Measurements from ENCODE around the gene MAGEB17. TPM values are rescaled to one million over a fixed set of nuclear protein-coding genes. Genes with fewer than 3 reads are reported as not detected.
"Not testable (repeated sequence)": the region's sequence is repeated elsewhere in the genome, so short reads cannot be mapped to it uniquely, and the experiment has no call there.

Gene MAGEB17
- total RNA-seq, 1 donor from 2014 or later = not detected

- DNase-seq (ENCODE audit: low spot score) (no peak), ATAC-seq (no peak)
- intact Hi-C loops (cut with DNase I) = no loop called here
Observed at GRCh38 chrX:16148896-16149295, 18.4 kb upstream of the MAGEB17 start.

GRCh38 chrX:16155581-16156096 lies 11.6 kb upstream of the MAGEB17 start:
- ATAC-seq = no peak
- no peak for DNase-seq (ENCODE audit: low spot score)
- intact Hi-C loops (cut with DNase I) = no loop called here

- DNase-seq (ENCODE audit: low spot score) (no peak), ATAC-seq (no peak)
- intact Hi-C loops (cut with DNase I) = no loop called here
Observed at GRCh38 chrX:16156692-16157331, 10.5 kb upstream of the MAGEB17 start.

GRCh38 chrX:16160729-16161128 lies 6.6 kb upstream of the MAGEB17 start:
- intact Hi-C loops (cut with DNase I) = no loop called here
- DNase-seq (ENCODE audit: low spot score) = no peak
- no peak for ATAC-seq

- DNase-seq (ENCODE audit: low spot score); ATAC-seq; intact Hi-C loops (cut with DNase I): not testable (repeated sequence)
Observed at GRCh38 chrX:16161173-16161572, 6.1 kb upstream of the MAGEB17 start.

- intact Hi-C loops (cut with DNase I) = no loop called here
- ATAC-seq (no peak), DNase-seq (ENCODE audit: low spot score) (no peak)
Observed at GRCh38 chrX:16162391-16162790, 4.9 kb upstream of the MAGEB17 start.

GRCh38 chrX:16164748-16165147 lies 2.5 kb upstream of the MAGEB17 start:
- DNase-seq (ENCODE audit: low spot score) = no peak
- intact Hi-C loops (cut with DNase I) = no loop called here
- ATAC-seq = no peak

GRCh38 chrX:16171039-16171438 lies 3.8 kb downstream of the MAGEB17 start:
- intact Hi-C loops (cut with DNase I) = no loop called here

GRCh38 chrX:16171944-16172343 lies 4.7 kb downstream of the MAGEB17 start:
- intact Hi-C loops (cut with DNase I) = no loop called here
- DNase-seq (ENCODE audit: low spot score) = no peak
- no peak for ATAC-seq

More at GRCh38 chrX:16171039-16171438, 3.8 kb downstream of the MAGEB17 start:
- DNase-seq (ENCODE audit: low spot score) (no peak), ATAC-seq (no peak)

- intact Hi-C loops (cut with DNase I) = no loop called here
- DNase-seq (ENCODE audit: low spot score) = no peak
- no peak for ATAC-seq
Observed at GRCh38 chrX:16172391-16172790, 5.1 kb downstream of the MAGEB17 start.

GRCh38 chrX:16175329-16176061 lies 8.2 kb downstream of the MAGEB17 start:
- no peak for DNase-seq (ENCODE audit: low spot score)
- intact Hi-C loops (cut with DNase I) = no loop called here
- ATAC-seq = no peak

- DNase-seq (ENCODE audit: low spot score) (no peak), ATAC-seq (no peak)
- intact Hi-C loops (cut with DNase I) = no loop called here
Observed at GRCh38 chrX:16177260-16177659, 10.0 kb downstream of the MAGEB17 start.

GRCh38 chrX:16183843-16184242 lies 16.6 kb downstream of the MAGEB17 start:
- intact Hi-C loops (cut with DNase I); DNase-seq (ENCODE audit: low spot score); ATAC-seq: not testable (repeated sequence)

- intact Hi-C loops (cut with DNase I) = no loop called here
- DNase-seq (ENCODE audit: low spot score) = no peak
Observed at GRCh38 chrX:16185725-16186136, 18.4 kb downstream of the MAGEB17 start.

GRCh38 chrX:16186380-16187007 lies 19.2 kb downstream of the MAGEB17 start:
- DNase-seq (ENCODE audit: low spot score) (no peak), ATAC-seq (no peak)
- intact Hi-C loops (cut with DNase I) = no loop called here

More at GRCh38 chrX:16185725-16186136, 18.4 kb downstream of the MAGEB17 start:
- ATAC-seq = no peak

GRCh38 chrX:16187024-16187760 lies 19.9 kb downstream of the MAGEB17 start:
- ATAC-seq (no peak), DNase-seq (ENCODE audit: low spot score) (no peak)
- intact Hi-C loops (cut with DNase I) = no loop called here

GRCh38 chrX:16188687-16189086 lies 21.4 kb downstream of the MAGEB17 start:
- intact Hi-C loops (cut with DNase I) = no loop called here
- no peak for ATAC-seq
- DNase-seq (ENCODE audit: low spot score) = no peak

- DNase-seq (ENCODE audit: low spot score) (no peak), ATAC-seq (no peak)
- intact Hi-C loops (cut with DNase I) = no loop called here
Observed at GRCh38 chrX:16191605-16192004, 24.3 kb downstream of the MAGEB17 start.

GRCh38 chrX:16196829-16197228 lies 29.5 kb downstream of the MAGEB17 start:
- ATAC-seq (no peak), DNase-seq (ENCODE audit: low spot score) (no peak)
- intact Hi-C loops (cut with DNase I) = no loop called here
